Activated CD8-positive, alpha-beta memory T cell treated with anti-CD3 and anti-CD28 coated beads, Interleukin-2, amount 50 U/mL, for 48 hours (primary cell): ENCODE data around the gene DIP2A.

Experiments used
- DNase-seq: peaks from one replicate; pipeline ENCODE4 v3.0.0-alpha.2; 2020

The DIP2A gene

DNA sequence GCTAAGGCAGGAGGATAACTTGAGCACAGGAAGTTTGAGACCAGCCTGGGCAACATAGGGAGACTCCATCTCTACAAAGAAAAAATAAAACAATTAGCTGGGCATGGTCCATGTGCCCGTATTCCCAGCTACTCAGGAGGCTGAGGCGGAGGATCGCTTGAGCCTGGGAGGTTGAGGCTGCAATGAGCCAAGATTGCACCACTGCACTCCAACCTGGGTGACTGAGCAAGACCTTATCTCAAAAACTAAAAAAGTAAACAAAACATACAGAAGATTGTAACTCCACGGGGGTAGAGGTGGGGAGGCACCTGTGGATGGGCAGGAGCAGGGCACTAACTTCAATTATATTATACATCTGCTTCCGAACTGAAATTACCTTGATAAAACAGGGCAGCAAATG, 141.6 kb downstream of the DIP2A start:
- DNase-seq = no peak

DNA sequence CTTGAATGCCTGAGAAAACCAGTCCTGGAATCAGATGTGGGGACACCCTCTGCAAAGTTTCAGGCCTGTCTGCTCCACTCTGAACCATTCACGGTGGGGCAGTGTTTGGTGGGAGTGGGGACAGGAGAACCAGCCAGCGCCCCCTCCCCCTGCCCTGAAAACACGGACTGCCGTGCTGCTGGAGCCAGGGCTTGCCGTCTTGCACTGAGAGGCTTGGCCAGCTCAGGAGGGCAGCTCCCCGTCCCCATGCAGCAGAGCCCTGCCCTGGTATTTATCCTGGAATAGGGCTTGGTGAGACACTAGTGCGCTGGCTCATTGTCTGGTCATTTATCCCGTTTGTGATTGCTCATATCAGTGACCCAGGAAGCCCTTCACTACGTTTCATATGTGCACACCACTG, 142.3 kb downstream of the DIP2A start:
- no peak for DNase-seq

GRCh38 chr21:46603228-46603627, 144.5 kb downstream of the DIP2A start:
- DNase-seq = no peak

DNA sequence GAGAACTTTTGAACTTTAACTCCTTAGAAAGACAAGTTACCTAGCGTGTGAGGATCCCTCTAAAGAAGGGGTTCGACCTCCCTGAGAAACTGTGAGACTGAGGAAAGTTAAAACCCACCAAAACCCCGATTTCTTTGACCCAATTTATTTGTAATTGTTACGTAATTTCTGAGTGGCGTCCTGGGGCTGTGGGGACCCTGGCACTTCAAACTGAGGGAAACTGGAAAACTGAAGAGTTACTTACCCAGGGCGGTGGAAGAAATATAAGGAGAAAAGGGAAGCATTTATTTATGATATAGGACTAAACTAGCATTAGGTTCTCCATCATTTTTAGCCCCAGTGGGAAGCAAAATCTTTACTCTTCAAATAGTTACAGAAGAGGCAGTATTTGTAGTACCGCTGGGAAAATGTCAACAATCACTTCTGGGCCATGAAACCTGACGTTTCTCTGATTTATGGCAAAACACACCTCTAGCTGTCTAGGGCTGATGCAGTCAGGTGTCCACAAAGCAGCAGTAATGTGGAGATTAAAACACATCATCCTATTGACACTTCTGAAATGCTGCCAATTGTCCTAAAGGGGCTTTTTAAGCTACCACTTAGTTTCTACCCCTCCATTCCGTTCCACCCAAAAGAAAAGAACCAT, 145.8 kb downstream of the DIP2A start:
- no peak for DNase-seq

DNA sequence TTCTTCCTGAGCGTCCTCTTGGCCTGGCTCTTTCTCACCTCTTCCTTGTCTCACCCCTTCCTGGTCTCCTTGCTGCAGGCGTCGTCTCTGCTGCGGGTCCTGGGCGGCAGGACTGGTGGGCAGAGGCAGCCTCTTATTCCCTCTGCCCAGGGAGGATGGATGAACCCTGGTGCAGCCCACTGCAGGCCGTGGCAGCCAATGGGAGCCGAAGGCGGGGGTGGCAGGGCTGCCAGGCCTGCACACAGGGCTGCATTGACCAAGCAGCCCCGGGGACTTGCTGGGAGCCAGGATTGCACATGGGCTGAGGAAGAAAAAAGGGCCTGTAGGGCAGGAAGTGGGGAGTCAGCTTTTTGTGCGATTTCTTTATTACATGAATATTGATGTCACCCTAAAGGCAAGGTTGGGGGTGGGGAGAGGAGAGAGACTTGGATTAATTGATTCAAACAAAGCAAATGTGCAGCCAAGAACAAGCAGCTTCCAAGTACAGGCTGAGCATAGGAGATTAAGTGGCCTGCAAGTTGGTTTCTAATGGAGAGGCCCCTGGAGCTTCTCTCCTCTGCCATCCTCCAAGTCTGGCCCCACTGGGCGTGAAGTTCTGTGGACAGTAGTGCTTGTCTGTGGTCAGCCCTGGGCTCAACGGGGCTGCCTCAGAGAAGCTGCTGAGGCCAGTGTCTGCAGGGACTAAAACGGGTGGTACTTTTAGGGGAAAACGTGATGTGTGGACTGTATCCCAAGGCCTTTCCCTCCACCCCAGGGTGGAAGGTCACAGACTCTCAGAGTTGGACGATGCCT, 146.5 kb downstream of the DIP2A start, which contains the start of gene S100B:
Gene S100B, minus strand, starts transcription at position 108 of the 792 bp plus-strand sequence. CDS start 2,667 bp downstream, outside the sequence.
- DNase-seq = no peak

- peak; percentile 67 for DNase-seq
These were observed 147.2 kb downstream of the DIP2A start for GRCh38 chr21:46605767-46606426.

DNA sequence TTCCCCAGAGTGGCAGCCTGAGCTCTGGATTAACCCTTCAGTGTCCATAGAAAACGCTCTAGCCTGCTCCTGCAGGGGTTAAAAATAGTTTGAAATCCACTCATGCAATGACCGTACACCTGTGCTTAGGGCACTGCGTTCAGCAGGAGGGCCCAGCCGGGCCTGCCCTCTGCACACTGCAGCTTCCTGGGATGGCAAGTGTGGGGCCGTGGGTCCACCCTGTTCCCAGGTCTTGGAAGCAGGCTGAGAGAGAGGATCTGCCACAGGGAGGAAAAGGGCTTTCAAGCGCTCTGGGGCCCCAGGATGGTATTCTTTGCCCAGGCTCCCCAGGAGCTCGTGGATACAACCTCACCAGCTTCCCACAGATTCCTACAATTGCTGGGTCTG, 147.7 kb downstream of the DIP2A start:
- DNase-seq = no peak

GRCh38 chr21:46607636-46608035, 148.9 kb downstream of the DIP2A start:
- no peak for DNase-seq

GRCh38 chr21:46608672-46609111, 150.0 kb downstream of the DIP2A start:
- no peak for DNase-seq

DNA sequence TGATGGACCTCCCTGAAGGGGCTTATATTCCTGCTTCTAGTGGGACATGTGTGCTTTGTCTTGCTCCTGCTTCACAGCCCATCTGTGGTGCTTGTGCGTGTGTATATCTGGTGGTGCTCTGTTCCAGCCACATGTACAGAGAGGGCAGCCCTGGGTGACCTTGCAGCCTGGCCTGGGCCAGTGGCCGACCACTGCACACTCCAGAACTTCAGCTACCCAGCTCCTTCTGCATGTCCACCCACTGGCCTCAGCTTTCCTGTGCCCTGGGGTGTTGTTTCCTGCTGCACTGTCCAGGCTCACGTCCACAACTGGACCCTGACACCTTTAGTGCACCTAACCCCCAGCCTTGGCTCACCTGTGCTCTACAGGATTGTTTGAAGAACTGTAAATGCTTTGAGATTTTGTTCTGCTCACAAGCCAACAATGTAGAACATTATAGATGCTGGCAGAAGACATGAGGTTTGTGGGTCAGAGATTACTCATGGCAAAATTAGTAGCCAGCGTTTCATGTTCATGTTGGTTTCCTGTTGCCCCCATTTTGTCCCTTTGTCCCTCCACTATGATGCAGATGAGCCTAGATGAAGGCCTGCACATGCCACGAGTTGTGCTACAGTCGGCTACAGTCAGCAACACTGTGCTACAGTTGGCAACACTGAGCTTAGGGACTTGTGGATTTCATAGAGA, 151.5 kb downstream of the DIP2A start:
- DNase-seq = no peak

GRCh38 chr21:46613391-46613790, 154.7 kb downstream of the DIP2A start:
- DNase-seq = no peak

DNA sequence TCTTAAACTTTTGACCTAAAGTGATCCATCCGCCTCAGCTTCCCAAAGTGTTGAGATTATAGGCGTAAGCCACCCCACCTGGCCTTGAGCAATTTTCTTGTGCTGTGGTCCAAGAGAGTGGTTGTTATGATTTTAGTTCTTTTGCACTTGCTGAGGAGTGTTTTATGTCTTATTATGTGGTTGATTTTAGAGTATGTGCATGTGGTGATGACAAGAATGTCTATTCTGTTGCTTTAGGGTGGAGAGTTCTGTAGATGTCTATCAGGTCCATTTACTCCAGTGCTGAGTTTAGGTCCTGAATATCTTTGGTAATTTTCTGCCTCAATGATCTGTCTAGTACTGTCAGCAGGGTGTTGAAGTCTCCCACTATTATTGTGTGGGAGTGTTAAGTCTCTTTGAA, 157.4 kb downstream of the DIP2A start:
- DNase-seq = no peak

- DNase-seq = no peak
These were observed 158.0 kb downstream of the DIP2A start for GRCh38 chr21:46616656-46617055.

DNA sequence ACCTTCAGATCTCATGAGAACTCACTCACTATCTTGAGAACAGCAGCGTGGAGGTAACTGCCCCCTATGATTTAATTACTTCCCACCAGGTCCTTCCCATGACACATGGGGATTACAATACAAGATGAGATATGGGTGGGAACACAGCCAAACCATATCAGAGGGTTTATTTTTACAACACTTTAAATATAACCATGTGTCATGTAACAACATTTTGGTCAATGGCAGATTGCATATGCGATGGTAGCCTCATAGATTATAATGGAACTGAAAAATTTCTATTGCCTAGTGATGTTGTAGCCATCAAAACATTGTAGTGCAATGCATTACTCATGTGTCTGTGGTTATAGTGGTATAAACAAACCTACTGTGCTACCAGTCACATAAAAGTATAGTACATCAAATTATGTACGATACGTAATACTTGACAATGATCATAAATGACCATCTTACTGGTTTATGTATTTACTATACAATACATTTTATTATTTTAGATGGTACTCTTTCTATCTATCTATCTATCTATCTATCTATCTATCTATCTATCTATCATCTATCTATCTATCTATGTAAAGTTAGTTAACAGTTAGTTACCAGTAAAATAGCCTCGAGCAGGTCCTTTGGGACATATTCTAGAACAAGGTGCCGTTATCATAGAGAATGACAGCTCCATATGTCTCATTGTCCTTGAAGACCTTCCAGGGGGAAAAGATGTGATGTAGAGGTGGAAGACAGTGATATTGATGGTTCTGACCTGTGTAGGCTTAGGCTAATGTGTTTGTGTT, 158.8 kb downstream of the DIP2A start:
- no peak for DNase-seq

GRCh38 chr21:46618738-46619379, 160.2 kb downstream of the DIP2A start:
- no peak for DNase-seq
